IMR-90 (cell line): ENCODE data around the gene MBLAC2. TPM values are rescaled to one million over a fixed set of nuclear protein-coding genes. Genes with fewer than 3 reads are reported as not detected.

ENCODE experiments used
- ATAC-seq: fragments of 200-7000 bp; cut with Tn5 transposase; 2 replicates; pipeline ENCODE4 v1.9.1; 2020; ENCODE audit warnings: low read depth, mild to moderate bottlenecking, moderate library complexity
- BruUV-seq: library from RNA; stranded (reverse); fragments of 400-500 nt; replicated peaks from 2 replicates; lab custom pipeline; 2021; lab: Mats Ljungman, UMichigan
- CTCF ChIA-PET: fragments of 300-600 bp; formaldehyde crosslinking; extraction: SDS; loops from one replicate; lab custom pipeline; 2021; ENCODE audit warnings: antibody characterized with exemption; lab: Yijun Ruan, JAX
- POLR2A ChIA-PET: fragments of 300-600 bp; sonication (Branson Sonifier 250); formaldehyde crosslinking; loops from one replicate; lab custom pipeline; 2022; ENCODE audit warnings: antibody characterized with exemption; ENCODE audit not compliant: unreplicated experiment; lab: Charles Lee
- DNase-seq: peaks from one replicate; pipeline ENCODE4 v3.0.0; 2013
- H2AFZ ChIP-seq: replicated peaks from 2 replicates; pipeline ENCODE3; 2013; ENCODE audit warnings: low read length, mild to moderate bottlenecking; ENCODE audit not compliant: poor library complexity
- H2AK5ac ChIP-seq: 2 replicates; pipeline ENCODE4 v1.6.1; 2013; ENCODE audit warnings: low read depth, low read length, inconsistent platforms
- H2AK9ac ChIP-seq: replicated peaks from 2 replicates; pipeline ENCODE3; 2013; ENCODE audit warnings: mild to moderate bottlenecking, low read depth, low read length, moderate library complexity; ENCODE audit not compliant: poor library complexity
- H2BK120ac ChIP-seq: 2 replicates; pipeline ENCODE4 v1.6.1; 2013; ENCODE audit warnings: low read depth, low read length, inconsistent platforms
- H2BK15ac ChIP-seq: 3 replicates; pipeline ENCODE4 v1.6.1; 2013; ENCODE audit warnings: low read depth, low read length, inconsistent platforms
- H2BK20ac ChIP-seq: 2 replicates; pipeline ENCODE4 v1.6.1; 2013; ENCODE audit warnings: low read depth, mild to moderate bottlenecking, inconsistent platforms, low read length, moderate library complexity
- H2BK5ac ChIP-seq: 2 replicates; pipeline ENCODE4 v1.6.1; 2013; ENCODE audit warnings: mild to moderate bottlenecking, low read depth, low read length, inconsistent platforms; ENCODE audit not compliant: poor library complexity, severe bottlenecking
- H3K14ac ChIP-seq: replicated peaks from 2 replicates; pipeline ENCODE4 v1.6.1; 2013; ENCODE audit warnings: low read depth, low read length, inconsistent platforms
- H3K18ac ChIP-seq: 2 replicates; pipeline ENCODE4 v1.6.1; 2013; ENCODE audit warnings: low read depth, low read length, control low read depth
- H3K23ac ChIP-seq: 2 replicates; pipeline ENCODE4 v1.6.1; 2013; ENCODE audit warnings: low read depth, low read length, inconsistent platforms
- H3K27ac ChIP-seq: 2 replicates; pipeline ENCODE4 v1.5.1; 2013; ENCODE audit warnings: mild to moderate bottlenecking, control low read depth, low read length; ENCODE audit not compliant: insufficient read depth
- H3K27me3 ChIP-seq: 2 replicates; pipeline ENCODE4 v1.6.1; 2013; ENCODE audit warnings: low read length; ENCODE audit not compliant: control insufficient read depth, insufficient read depth
- H3K36me3 ChIP-seq: 2 replicates; pipeline ENCODE4 v1.6.1; 2013; ENCODE audit warnings: low read length, mixed read lengths; ENCODE audit not compliant: control insufficient read depth, insufficient read depth
- H3K4ac ChIP-seq: 2 replicates; pipeline ENCODE4 v1.6.1; 2013; ENCODE audit warnings: low read depth, low read length, inconsistent platforms
- H3K4me1 ChIP-seq: 2 replicates; pipeline ENCODE4 v1.6.1; 2013; ENCODE audit warnings: low read length, mixed read lengths; ENCODE audit not compliant: control insufficient read depth, insufficient read depth
- H3K4me2 ChIP-seq: 2 replicates; pipeline ENCODE4 v1.6.1; 2013; ENCODE audit warnings: low read depth, mild to moderate bottlenecking, control low read depth, low read length, moderate library complexity
- H3K4me3 ChIP-seq: 2 replicates; pipeline ENCODE4 v1.5.1; 2013; ENCODE audit warnings: low read depth, mild to moderate bottlenecking, control low read depth, low read length, moderate library complexity; ENCODE audit not compliant: insufficient read depth
- H3K56ac ChIP-seq: 2 replicates; pipeline ENCODE4 v1.6.1; 2013; ENCODE audit warnings: low read length, inconsistent platforms; ENCODE audit not compliant: insufficient read depth; ENCODE audit errors: extremely low read depth
- H3K79me1 ChIP-seq, 2 experiments: 2 replicates each; pipeline ENCODE4 v1.6.1; 2013; ENCODE audit warnings: low read length in 2 of 2, inconsistent platforms in 1 of 2, low read depth in 1 of 2
- H3K9ac ChIP-seq: 2 replicates; pipeline ENCODE4 v1.6.1; 2013; ENCODE audit warnings: low read depth, low read length, control low read depth
- H3K9me1 ChIP-seq: 2 replicates; pipeline ENCODE4 v1.6.1; 2013; ENCODE audit warnings: low read length, inconsistent platforms; ENCODE audit not compliant: insufficient read depth
- H3K9me3 ChIP-seq: 2 replicates; pipeline ENCODE4 v1.6.1; 2013; ENCODE audit warnings: low read length; ENCODE audit not compliant: control insufficient read depth, insufficient read depth
- H4K20me1 ChIP-seq: 2 replicates; pipeline ENCODE4 v1.6.1; 2013; ENCODE audit warnings: low read length, inconsistent platforms; ENCODE audit not compliant: insufficient read depth
- H4K5ac ChIP-seq: 2 replicates; pipeline ENCODE4 v1.6.1; 2013; ENCODE audit warnings: mild to moderate bottlenecking, low read depth, low read length, control low read depth
- H4K8ac ChIP-seq, 2 experiments: 2 replicates each; pipeline ENCODE4 v1.6.1; 2013; ENCODE audit warnings: low read depth in 2 of 2, low read length in 2 of 2, control low read depth in 1 of 2, inconsistent platforms in 1 of 2
- H4K91ac ChIP-seq: 2 replicates; pipeline ENCODE4 v1.6.1; 2013; ENCODE audit warnings: low read depth, low read length, inconsistent platforms; ENCODE audit not compliant: insufficient read depth
- ELK1 ChIP-seq: fragments of 150-350 bp; IDR thresholded peaks from 2 replicates; pipeline ENCODE4 v1.6.1; 2016; ENCODE audit warnings: low read depth, mild to moderate bottlenecking, low read length, moderate library complexity, borderline replicate concordance
- FOS ChIP-seq: fragments of 150-350 bp; IDR thresholded peaks from 2 replicates; pipeline ENCODE4 v1.6.1; 2016; ENCODE audit warnings: low read depth, low read length
- POLR2A ChIP-seq: IDR thresholded peaks from 2 replicates; pipeline ENCODE4 v1.6.1; 2012; ENCODE audit warnings: mild to moderate bottlenecking, low read depth, low read length
- RAD21 ChIP-seq: IDR thresholded peaks from 2 replicates; pipeline ENCODE4 v1.6.1; 2012; ENCODE audit warnings: low read length, improper control_type of control experiment
- WGBS, 2 experiments: methylation state at CpG; one replicate each; pipeline versions ENCODE4 v1.1.5 to v1.1.7; 2013; ENCODE audit warnings: missing lambda C conversion rate in 2 of 2; ENCODE audit not compliant: insufficient read length in 1 of 2; ENCODE audit errors: extremely low coverage in 2 of 2; 5-methylcytosine and 5-hydroxymethylcytosine counted together
- dilution Hi-C: fragments of 300-500 bp; cut with HindIII; formaldehyde crosslinking; loops from one replicate; pipeline ENCODE4 v1.14.3; 2018; ENCODE audit warnings: low sequenced_read_pairs; ENCODE audit not compliant: unreplicated experiment
- in situ Hi-C: fragments of 300-500 bp; cut with MboI; formaldehyde crosslinking; loops from 3 replicates; pipeline ENCODE4 v1.14.3; 2019; ENCODE audit warnings: low sequenced_read_pairs, inconsistent platforms, mixed read lengths
- intact Hi-C: fragments of 100-400 bp; cut with micrococcal nuclease; formaldehyde crosslinking; loops from 2 replicates; pipeline ENCODE4 v1.10.0; 2022
- polyA plus RNA-seq, 3 experiments: library from polyadenylated mRNA; depleted of rRNA; stranded (reverse); fragments of >200 nt; gene quantifications; 2 replicates each; pipeline ENCODE4 v1.2.3, GENCODE V29; 2012; ENCODE audit warnings: low replicate concordance in 1 of 3
- total RNA-seq: library from RNA; depleted of rRNA; stranded (reverse); fragments of >200 nt; gene quantifications from 2 replicates; pipeline ENCODE4 v1.2.3, GENCODE V29; 2012

MBLAC2 gene
- total and polyA plus RNA-seq, 2 of the 4 experiments (the other 2 are of a cell fraction): 3.0 to 3.2 TPM

GRCh38 chr5:90410178-90410762 lies 64.3 kb downstream of the MBLAC2 start (continued):
- TF ChIP-seq FOS: no peak

GRCh38 chr5:90409318-90410177 lies 65.0 kb downstream of the MBLAC2 start, which contains the start of gene CETN3:
CETN3 (minus strand) TSS chr5:90409756; CDS start chr5:90409661, 95 bp downstream.
- Histone ChIP-seq H3K4me3 (peak within 1 kb of the TSS; percentile 79), H2BK20ac (no peak within 1 kb of the TSS), H3K14ac (peak within 1 kb of the TSS; percentile 95), H4K20me1 (no peaks in the 10 kb centered on the region), H4K91ac (peak within 1 kb of the TSS; percentile 83), H2BK5ac (peak within 1 kb of the TSS; percentile 86), H3K4ac (peak within 1 kb of the TSS; percentile 94), H3K56ac (peak within 1 kb of the TSS; percentile 95), H4K5ac (peak within 1 kb of the TSS; percentile 92), H3K79me1 (peaks cover 10 to 13% of the 10 kb centered on the region in 2 experiments; a peak in 3 of 4 replicates), H3K9ac (peak within 1 kb of the TSS; percentile 98), H2AK5ac (no peak within 1 kb of the TSS; the same call in 1 of the 2 replicates), H2BK120ac (peak within 1 kb of the TSS; percentile 36; the same call in 1 of the 2 replicates), H2BK15ac (0 out of 3 replicates have a peak within 1 kb of the TSS, but pooled peaks have one; percentile 17), H3K4me1 (no peaks in the 10 kb centered on the region; the same call in 1 of the 2 replicates), H3K9me3 (no peaks in the 10 kb centered on the region), H3K18ac (peak within 1 kb of the TSS; percentile 68), H3K4me2 (peak within 1 kb of the TSS; percentile 94), H3K9me1 (no peaks in the 10 kb centered on the region), H3K36me3 (no peaks in the 10 kb centered on the region; the same call in 1 of the 2 replicates), H2AFZ (peak within 1 kb of the TSS; percentile 92), H4K8ac (peak within 1 kb of the TSS; percentile 88 to 97), H2AK9ac (peak within 1 kb of the TSS; percentile 76), H3K27ac (peak within 1 kb of the TSS; percentile 90), H3K27me3 (no peaks in the 10 kb centered on the region), H3K23ac (peak within 1 kb of the TSS; percentile 99)
- intact Hi-C loops: loop anchor here (5.0 kb wide), 1 partner anchor 63 kb away; the partner anchor contains the start of genes MBLAC2 and POLR3G
- dilution Hi-C loops: no loop called here
- DNase-seq: peak; percentile 96
- CTCF ChIA-PET: interaction anchor here (1.6 to 2.0 kb wide), 2 partner anchors 12 to 23 kb away, joined by 5 to 7 read pairs; no protein-coding TSS in a partner anchor
- in situ Hi-C loops: no loop called here
- WGBS, 2 experiments: 0% methylated on average over 12 of the region's 51 CpGs; no CpG with 5 or more reads in 1 of the 2 experiments
- no peak for TF ChIP-seq RAD21
- TF ChIP-seq POLR2A: peak; percentile 92
- TF ChIP-seq ELK1: no peak
- peak; percentile 97 for ATAC-seq
- POLR2A ChIA-PET: interaction anchor here (0.6 kb wide), 1 partner anchor 1682 kb away, joined by 3 read pairs; no protein-coding TSS in a partner anchor
- BruUV-seq: no TSS peak
